K562 (cell line): ENCODE data around the gene RSPH3. TPM values are rescaled to one million over a fixed set of nuclear protein-coding genes. Genes with fewer than 3 reads are reported as not detected.

Experiments
- BMI1 ChIP-seq: fragments of 150-350 bp; IDR thresholded peaks from 2 replicates; pipeline ENCODE4 v1.6.1; 2014; ENCODE audit warnings: low read length
- CBFB ChIP-seq: sonication (generic); formaldehyde crosslinking; IDR thresholded peaks from 2 replicates; pipeline ENCODE4 v1.4.0; 2020; ENCODE audit warnings: mild to moderate bottlenecking, missing genetic modification reagents
- CBX2 ChIP-seq: fragments of 200-600 bp; sonication (generic); IDR thresholded peaks from one replicate; pipeline ENCODE4 v1.6.1; 2012; ENCODE audit warnings: mild to moderate bottlenecking, low read length, inconsistent platforms; ENCODE audit not compliant: insufficient read depth, poor library complexity, severe bottlenecking
- CEBPB ChIP-seq: fragments of 450-650 bp; IDR thresholded peaks from 2 replicates; pipeline ENCODE4 v1.6.1; 2016; ENCODE audit warnings: missing genetic modification characterization, missing compliant biosample characterization
- CEBPG ChIP-seq, 3 experiments: fragments of 200-800 bp in 1 of 3; sonication (Bioruptor generic) in 1 of 3; sonication (generic) in 1 of 3; formaldehyde crosslinking in 1 of 3; IDR thresholded peaks in 2 of 3; conservative IDR thresholded peaks in 1 of 3; 2 replicates each; pipeline versions ENCODE4 v1.6.1 to v1.8.0; 2016 to 2022; ENCODE audit warnings: missing compliant biosample characterization in 2 of 3, missing genetic modification characterization in 2 of 3, mild to moderate bottlenecking in 1 of 3, missing genetic modification reagents in 1 of 3
- MIER1 ChIP-seq: fragments of 450-650 bp; IDR thresholded peaks from 2 replicates; pipeline ENCODE4 v1.6.1; 2016; ENCODE audit warnings: antibody characterized with exemption, mild to moderate bottlenecking, low read depth
- PCBP1 ChIP-seq: fragments of 200-400 bp; formaldehyde crosslinking; IDR thresholded peaks from 2 replicates; pipeline ENCODE4 v1.6.1; 2018; ENCODE audit warnings: mild to moderate bottlenecking, low read depth, low read length; ENCODE audit not compliant: poor library complexity, severe bottlenecking
- TCF7 ChIP-seq: sonication (generic); IDR thresholded peaks from 2 replicates; pipeline ENCODE4 v1.6.1; 2016; ENCODE audit warnings: antibody characterized with exemption, borderline replicate concordance
- ZFP36 ChIP-seq: fragments of 150-350 bp; IDR thresholded peaks from 2 replicates; pipeline ENCODE4 v1.6.1; 2018; ENCODE audit warnings: low read length, low read depth; ENCODE audit not compliant: partially characterized antibody
- ZNF224 ChIP-seq: sonication (generic); formaldehyde crosslinking; IDR thresholded peaks from 2 replicates; pipeline ENCODE4 v1.8.0; 2022; ENCODE audit warnings: mild to moderate bottlenecking, missing genetic modification reagents
- ZNF316 ChIP-seq: fragments of 450-650 bp; IDR thresholded peaks from 2 replicates; pipeline ENCODE4 v1.6.1; 2016
- ZNF318 ChIP-seq, 2 experiments: fragments of 450-650 bp; IDR thresholded peaks; 2 replicates each; pipeline ENCODE4 v1.6.1; 2016; ENCODE audit warnings: mild to moderate bottlenecking in 2 of 2, borderline replicate concordance in 1 of 2, low read depth in 1 of 2, moderate library complexity in 1 of 2
- polyA plus RNA-seq, 8 experiments: library from polyadenylated mRNA; depleted of rRNA in 4 of 8; stranded (reverse) in 5 of 8; unstranded in 3 of 8; fragments of >200 nt; fragmentation: Nextera tagmentation in 2 of 8; fragmentation: Illumina TruSeq in 1 of 8; extraction: Ambion mirVana in 2 of 8; extraction: Trizol in 1 of 8; gene quantifications; 2 replicates each; pipeline versions ENCODE4 v1.2.1 to v1.2.3, GENCODE V29; 2011 to 2014; ENCODE audit warnings: inconsistent platforms in 1 of 8, missing spikeins in 1 of 8
- total RNA-seq, 7 experiments: library from RNA; depleted of rRNA in 6 of 7; stranded (reverse); fragments of >200 nt in 6 of 7; fragmentation: Illumina TruSeq in 2 of 7; extraction: Trizol in 2 of 7; gene quantifications; 2 replicates each; pipeline versions ENCODE4 v1.2.1 to v1.2.3, GENCODE V29; 2011 to 2021; ENCODE audit warnings: low replicate concordance in 1 of 7
- TF ChIP-seq, protein P1 (sequence below): sonication (generic); IDR thresholded peaks from 2 replicates; pipeline ENCODE4 v1.6.1; 2016

Gene RSPH3
- total and polyA plus RNA-seq, 9 of the 15 experiments (the other 6 are each of a cell fraction or from before 2014, with no cell fraction given): 0.52 to 2.9 (median 1.5) TPM

GRCh38 chr6:159038914-159039884 lies 39.2 kb upstream of the RSPH3 start (continued):
- TF ChIP-seq ZNF318 (IDR thresholded peaks at IDR 0.05; ENCODE audit: borderline replicate concordance in 1 of 2, low read depth in 1 of 2) (no peak), MIER1 (no peak), CBFB (no peak), TCF7 (no peak), ZNF224 (CRISPR knock-in tag) (no peak), CEBPG (CRISPR knock-in tag; IDR thresholded peaks at IDR 0.05) (no peak), CEBPG (tag; conservative IDR thresholded peaks at IDR 0.05 in 1 of 2, IDR thresholded peaks at IDR 0.05 in 1 of 2) (peak in 1 of 2 experiments; percentile 46; a peak in 2 of 4 replicates), PCBP1 (no peak), ZFP36 (peak; percentile 72), BMI1 (peak; percentile 78), CEBPB (tag) (peak; percentile 76), CBX2 (peak; percentile 93), ZNF316 (peak; percentile 34; the same call in 1 of the 2 replicates)
- TF ChIP-seq, protein P1, sequence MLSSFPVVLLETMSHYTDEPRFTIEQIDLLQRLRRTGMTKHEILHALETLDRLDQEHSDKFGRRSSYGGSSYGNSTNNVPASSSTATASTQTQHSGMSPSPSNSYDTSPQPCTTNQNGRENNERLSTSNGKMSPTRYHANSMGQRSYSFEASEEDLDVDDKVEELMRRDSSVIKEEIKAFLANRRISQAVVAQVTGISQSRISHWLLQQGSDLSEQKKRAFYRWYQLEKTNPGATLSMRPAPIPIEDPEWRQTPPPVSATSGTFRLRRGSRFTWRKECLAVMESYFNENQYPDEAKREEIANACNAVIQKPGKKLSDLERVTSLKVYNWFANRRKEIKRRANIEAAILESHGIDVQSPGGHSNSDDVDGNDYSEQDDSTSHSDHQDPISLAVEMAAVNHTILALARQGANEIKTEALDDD: no peak
